GM12878 (cell line): ENCODE data around the gene ABCG2. TPM values are rescaled to one million over a fixed set of nuclear protein-coding genes. Genes with fewer than 3 reads are reported as not detected.

Source experiments
- CEBPZ ChIP-seq: fragments of 150-350 bp; IDR thresholded peaks from 2 replicates; pipeline ENCODE4 v1.6.1; 2016; ENCODE audit warnings: low read depth, low read length
- CUX1 ChIP-seq: IDR thresholded peaks from 2 replicates; pipeline ENCODE4 v1.6.1; 2012; ENCODE audit warnings: improper control_type of control experiment, low read depth, low read length; ENCODE audit not compliant: insufficient replicate concordance
- EED ChIP-seq: sonication (generic); IDR thresholded peaks from 2 replicates; pipeline ENCODE4 v1.6.1; 2016; ENCODE audit warnings: antibody characterized with exemption, low read depth
- ETV6 ChIP-seq, 2 experiments: fragments of 450-650 bp in 1 of 2; IDR thresholded peaks in 1 of 2; conservative IDR thresholded peaks in 1 of 2; 2 replicates each; pipeline ENCODE4 v1.6.1; 2014; ENCODE audit warnings: antibody characterized with exemption in 1 of 2, borderline replicate concordance in 1 of 2, low read depth in 1 of 2, mild to moderate bottlenecking in 1 of 2, moderate library complexity in 1 of 2
- REST ChIP-seq: IDR thresholded peaks from 2 replicates; pipeline ENCODE4 v1.6.1; 2012; ENCODE audit warnings: mild to moderate bottlenecking, low read depth, low read length
- RUNX3 ChIP-seq: IDR thresholded peaks from 2 replicates; pipeline ENCODE4 v1.6.1; 2012; ENCODE audit warnings: low read length, inconsistent platforms
- TBL1XR1 ChIP-seq: IDR thresholded peaks from 2 replicates; pipeline ENCODE4 v1.6.1; 2012; ENCODE audit warnings: low read depth, low read length, improper control_type of control experiment
- polyA plus RNA-seq, 11 experiments: library from polyadenylated mRNA; depleted of rRNA in 4 of 11; unstranded in 6 of 11; stranded (reverse) in 5 of 11; fragments of >200 nt; fragmentation: Nextera tagmentation in 4 of 11; fragmentation: Illumina TruSeq in 1 of 11; extraction: Ambion mirVana in 4 of 11; extraction: Trizol in 1 of 11; gene quantifications; 1 replicate in 1 of 11; 2 replicates in 10 of 11; pipeline versions ENCODE4 v1.2.1 to v1.2.3, GENCODE V29; 2011 to 2016; ENCODE audit warnings: inconsistent platforms in 2 of 11, missing spikeins in 2 of 11, low read depth in 1 of 11
- total RNA-seq, 4 experiments: library from RNA; depleted of rRNA in 3 of 4; stranded (reverse); fragments of >200 nt in 3 of 4; fragmentation: Illumina TruSeq in 1 of 4; extraction: Trizol in 1 of 4; gene quantifications; 2 replicates each; pipeline versions ENCODE4 v1.2.1 to v1.2.3, GENCODE V29; 2013 to 2021

Gene ABCG2
- total and polyA plus RNA-seq, 10 of the 15 experiments (the other 5 are each of a cell fraction or from before 2014, with no cell fraction given): 0.03 to 0.06 (median 0.04) TPM; not detected in 7

GRCh38 chr4:88196013-88196365, 37.5 kb upstream of the ABCG2 start (continued):
- TF ChIP-seq CUX1: no peak
- TF ChIP-seq REST: no peak
- no peak for TF ChIP-seq RUNX3
- TF ChIP-seq EED: no peak
- no peak for TF ChIP-seq TBL1XR1
- TF ChIP-seq CEBPZ: no peak
- no peak for TF ChIP-seq ETV6 (conservative IDR thresholded peaks at IDR 0.05 in 1 of 2, IDR thresholded peaks at IDR 0.05 in 1 of 2; ENCODE audit: borderline replicate concordance in 1 of 2, low read depth in 1 of 2)
- TF ChIP-seq, all 136 proteins: peak for 0
